Globus pallidus (tissue), 1 donor: ENCODE data around the gene SLC22A31.
"Not testable (repeated sequence)": the region's sequence is repeated elsewhere in the genome, so short reads cannot be mapped to it uniquely, and the experiment has no call there.

Experiments used
- DNase-seq: peaks from one replicate; pipeline ENCODE4 v3.0.0-alpha.2; 2015; ENCODE audit warnings: low spot score

SLC22A31 gene

GRCh38 chr16:89192956-89193575, 7.3 kb downstream of the SLC22A31 start:
- DNase-seq: no peak

DNA sequence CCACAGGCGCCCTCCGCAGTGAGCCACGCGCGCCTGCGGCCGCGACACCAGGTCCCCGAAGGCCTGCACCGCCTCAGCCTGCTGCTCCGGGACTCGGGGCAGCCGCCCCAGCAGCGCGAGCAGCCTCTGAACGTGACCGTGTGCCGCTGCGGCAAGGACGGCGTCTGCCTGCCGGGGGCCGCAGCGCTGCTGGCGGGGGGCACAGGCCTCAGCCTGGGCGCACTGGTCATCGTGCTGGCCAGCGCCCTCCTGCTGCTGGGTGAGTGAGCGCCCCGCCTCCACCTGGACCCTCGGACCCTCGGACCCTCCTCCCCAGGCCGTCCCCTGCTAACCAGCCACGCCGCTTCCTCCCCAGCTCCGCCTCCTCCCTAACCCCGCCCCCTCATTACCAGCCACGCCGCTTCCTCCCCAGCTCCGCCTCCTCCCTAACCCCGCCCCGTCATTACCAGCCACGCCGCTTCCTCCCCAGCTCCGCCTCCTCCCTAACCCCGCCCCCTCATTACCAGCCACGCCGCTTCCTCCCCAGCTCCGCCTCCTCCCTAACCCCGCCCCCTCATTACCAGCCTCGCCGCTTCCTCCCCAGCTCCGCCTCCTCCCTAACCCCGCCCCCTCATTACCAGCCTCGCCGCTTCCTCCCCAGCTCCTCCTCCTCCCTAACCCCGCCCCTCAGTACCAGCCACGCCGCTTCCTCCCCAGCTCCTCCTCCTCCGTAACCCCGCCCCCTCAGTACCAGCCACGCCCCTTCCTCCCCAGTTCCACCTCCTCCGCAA, 8.0 kb downstream of the SLC22A31 start:
- DNase-seq: not testable (repeated sequence)

DNA sequence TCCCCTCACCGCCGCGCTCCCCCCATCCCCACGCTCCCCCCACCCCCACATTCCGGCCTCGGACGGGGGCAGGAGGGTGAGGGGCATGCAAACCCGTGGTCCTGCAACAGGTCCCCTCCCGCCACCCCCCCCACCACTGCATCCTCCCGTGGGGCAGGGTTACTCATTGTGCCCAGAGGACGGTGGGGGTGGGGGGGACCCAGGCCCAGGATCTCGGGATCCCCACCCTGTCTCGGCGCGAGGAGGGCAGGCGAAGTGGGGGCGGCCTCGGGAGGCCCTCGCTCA, 8.5 kb downstream of the SLC22A31 start:
- no peak for DNase-seq

DNA sequence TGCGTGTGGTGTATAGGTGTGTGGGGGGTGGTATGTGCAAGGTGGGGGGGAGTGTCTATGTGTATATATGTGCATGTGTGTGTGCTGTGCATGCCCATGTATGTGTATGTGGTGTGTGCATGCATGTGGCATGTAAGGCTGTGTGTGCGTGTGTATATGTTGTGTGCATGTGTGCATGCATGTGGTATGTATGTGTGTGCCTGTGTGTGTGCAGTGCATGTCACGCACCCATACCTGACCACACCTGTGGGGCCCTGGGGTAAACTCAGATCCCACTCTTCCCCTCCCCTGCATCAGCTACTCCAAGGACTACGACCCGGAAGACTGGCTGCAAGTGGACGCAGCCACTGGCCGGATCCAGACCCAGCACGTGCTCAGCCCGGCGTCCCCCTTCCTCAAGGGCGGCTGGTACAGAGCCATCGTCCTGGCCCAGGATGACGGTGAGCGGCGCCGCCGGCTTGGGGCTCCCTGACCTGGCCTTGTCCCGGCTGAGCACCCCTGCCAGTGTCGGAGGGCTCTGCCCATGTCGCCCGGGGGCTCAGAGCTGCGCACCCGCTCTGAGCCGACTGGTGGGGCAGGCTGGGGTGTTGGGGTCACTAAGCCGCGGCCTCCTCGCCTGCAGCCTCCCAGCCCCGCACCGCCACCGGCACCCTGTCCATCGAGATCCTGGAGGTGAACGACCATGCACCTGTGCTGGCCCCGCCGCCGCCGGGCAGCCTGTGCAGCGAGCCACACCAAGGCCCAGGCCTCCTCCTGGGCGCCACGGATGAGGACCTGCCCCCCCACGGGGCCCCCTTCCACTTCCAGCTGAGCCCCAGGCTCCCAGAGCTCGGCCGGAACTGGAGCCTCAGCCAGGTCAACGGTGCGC, 9.1 kb downstream of the SLC22A31 start:
- DNase-seq: no peak

DNA sequence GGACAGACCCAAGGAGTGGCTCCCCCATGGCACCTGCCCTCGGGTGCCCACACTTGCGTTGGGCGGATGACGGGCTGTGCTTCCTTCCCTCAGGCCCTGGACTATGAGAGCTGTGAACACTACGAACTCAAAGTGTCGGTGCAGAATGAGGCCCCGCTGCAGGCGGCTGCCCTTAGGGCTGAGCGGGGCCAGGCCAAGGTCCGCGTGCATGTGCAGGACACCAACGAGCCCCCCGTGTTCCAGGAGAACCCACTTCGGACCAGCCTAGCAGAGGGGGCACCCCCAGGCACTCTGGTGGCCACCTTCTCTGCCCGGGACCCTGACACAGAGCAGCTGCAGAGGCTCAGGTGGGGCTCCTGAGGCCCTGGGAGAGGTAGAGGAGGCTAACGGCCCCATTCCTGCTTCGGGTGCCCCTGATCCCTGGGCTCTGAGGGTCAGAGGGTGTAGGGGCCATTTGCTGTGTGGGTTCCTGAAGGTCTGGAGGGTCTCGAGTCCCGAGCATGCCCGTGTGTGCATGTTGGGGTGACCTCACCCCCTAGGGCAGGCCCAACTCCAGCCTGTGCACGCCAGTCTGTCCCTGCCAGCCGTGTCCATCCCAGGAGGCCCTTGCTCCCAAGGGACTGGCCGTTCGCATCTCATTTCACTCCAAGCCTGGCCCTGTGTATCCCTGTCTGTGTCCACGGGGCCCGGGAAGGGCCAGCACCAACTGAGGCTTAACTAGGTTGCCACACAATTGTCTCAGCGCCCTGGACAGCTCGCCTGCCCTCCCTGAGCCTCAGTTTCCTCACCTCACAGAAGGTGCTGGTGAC, 10.0 kb downstream of the SLC22A31 start:
- no peak for DNase-seq

GRCh38 chr16:89189358-89190025, 10.8 kb downstream of the SLC22A31 start:
- no peak for DNase-seq

GRCh38 chr16:89188471-89189357, 11.6 kb downstream of the SLC22A31 start:
- not testable (repeated sequence) for DNase-seq

DNA sequence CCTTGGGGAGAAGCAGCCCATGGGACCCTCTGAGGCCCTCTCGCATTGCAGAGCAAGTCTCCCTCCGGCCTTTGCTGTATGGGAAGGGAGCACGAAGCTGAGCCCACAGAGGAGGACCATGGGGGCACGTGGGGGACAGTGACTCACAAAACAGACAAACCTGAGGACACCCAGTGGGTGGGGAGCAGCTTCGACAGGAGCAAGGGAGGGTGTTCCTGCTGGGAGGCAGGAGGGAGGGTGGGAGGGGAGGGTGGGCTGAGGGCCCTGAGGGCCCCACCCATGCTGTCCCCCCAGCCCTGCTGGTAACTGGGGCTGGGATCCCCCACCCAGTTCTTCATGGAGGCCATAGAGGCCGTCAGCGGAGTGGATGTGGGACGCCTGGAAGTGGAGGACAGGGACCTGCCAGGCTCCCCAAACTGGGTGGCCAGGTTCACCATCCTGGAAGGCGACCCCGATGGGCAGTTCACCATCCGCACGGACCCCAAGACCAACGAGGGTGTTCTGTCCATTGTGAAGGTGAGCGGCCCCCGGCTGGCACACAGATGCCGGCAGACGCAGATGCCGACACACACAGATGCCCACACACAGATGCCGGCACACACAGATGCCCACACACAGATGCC, 12.5 kb downstream of the SLC22A31 start:
- no peak for DNase-seq

DNA sequence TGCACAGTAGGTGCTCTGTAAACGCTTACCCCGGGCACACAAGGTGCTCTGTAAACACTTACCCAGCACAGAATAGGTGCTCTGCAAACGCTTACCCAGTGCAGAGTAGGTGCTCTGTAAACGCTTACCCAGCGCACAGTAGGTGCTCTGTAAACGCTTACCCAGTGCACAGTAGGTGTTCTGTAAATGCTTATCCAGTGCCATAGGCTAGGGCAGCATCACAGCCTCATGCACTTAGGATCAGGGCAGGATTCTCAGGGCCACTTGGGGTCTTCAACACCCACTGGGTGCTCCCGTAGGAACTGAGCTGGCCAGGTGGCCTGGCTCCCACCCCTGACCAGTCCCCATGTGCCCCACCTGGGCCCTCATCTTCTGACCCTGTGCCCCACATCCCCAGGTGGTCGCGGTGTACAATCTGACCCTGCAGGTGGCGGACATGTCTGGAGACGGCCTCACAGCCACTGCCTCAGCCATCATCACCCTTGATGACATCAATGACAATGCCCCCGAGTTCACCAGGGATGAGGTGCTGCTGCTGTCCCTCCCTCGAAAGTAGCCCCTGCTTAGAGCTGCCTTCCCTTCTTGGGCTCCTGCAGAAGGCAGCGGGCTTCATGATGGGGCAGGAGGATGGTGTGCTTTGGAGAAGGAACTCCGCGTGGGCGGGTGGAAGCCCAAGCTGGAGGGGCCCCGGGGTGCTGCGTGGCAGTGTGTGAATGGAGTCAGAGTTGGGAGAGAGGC, 13.1 kb downstream of the SLC22A31 start:
- DNase-seq: no peak

GRCh38 chr16:89186593-89187031, 13.7 kb downstream of the SLC22A31 start:
- DNase-seq: not testable (repeated sequence)

GRCh38 chr16:89185887-89186592, 14.3 kb downstream of the SLC22A31 start:
- DNase-seq: not testable (repeated sequence)

- DNase-seq: no peak
Observed at GRCh38 chr16:89184933-89185794, 15.2 kb downstream of the SLC22A31 start.

DNA sequence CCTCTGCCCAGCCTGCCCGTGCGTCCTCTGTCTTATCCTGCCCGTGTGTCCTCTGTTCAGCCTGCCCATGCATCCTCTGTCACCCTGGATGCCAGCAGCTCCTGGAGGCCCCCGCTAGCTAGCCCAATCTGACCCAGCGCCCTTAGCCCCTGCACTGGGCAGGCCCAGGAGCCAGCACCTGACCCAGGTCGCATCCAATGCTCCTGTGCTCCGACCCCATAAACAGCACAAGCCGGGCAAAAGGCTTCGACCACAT, 15.7 kb downstream of the SLC22A31 start:
- no peak for DNase-seq

GRCh38 chr16:89183975-89184676, 16.2 kb downstream of the SLC22A31 start:
- DNase-seq: no peak

DNA sequence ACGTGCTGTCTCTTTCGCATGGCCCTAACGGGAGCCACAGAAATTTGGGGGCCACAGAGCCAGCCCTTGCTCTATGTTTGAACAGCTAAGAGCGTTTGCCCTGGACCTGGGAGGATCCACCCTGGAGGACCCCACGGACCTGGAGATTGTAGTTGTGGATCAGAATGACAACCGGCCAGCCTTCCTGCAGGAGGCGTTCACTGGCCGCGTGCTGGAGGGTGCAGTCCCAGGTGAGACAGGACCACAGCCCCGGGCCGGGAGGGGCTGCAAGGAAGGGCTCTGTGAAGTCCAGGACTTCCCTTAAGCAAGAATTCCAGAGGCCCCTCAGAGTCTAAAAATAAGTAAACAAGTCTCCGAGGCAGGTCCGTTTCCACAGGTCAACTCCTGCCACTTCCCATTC, 16.9 kb downstream of the SLC22A31 start:
- no peak for DNase-seq

GRCh38 chr16:89179656-89180315, 20.6 kb downstream of the SLC22A31 start:
- no peak for DNase-seq

GRCh38 chr16:89179148-89179484, 21.2 kb downstream of the SLC22A31 start:
- DNase-seq: no peak
